GM23338 (cell line): ENCODE measurements around the gene NDUFS4.

Experiments used
- CTCF ChIP-seq, 2 experiments: fragments of 200-600 bp in 1 of 2; sonication (generic) in 1 of 2; conservative IDR thresholded peaks; 2 replicates each; pipeline versions ENCODE4 v1.5.1 to v1.6.1; 2016 to 2017; ENCODE audit warnings: antibody characterized with exemption in 2 of 2, low read depth in 2 of 2, mild to moderate bottlenecking in 2 of 2, moderate library complexity in 1 of 2
- EZH2phosphoT487 ChIP-seq: fragments of 200-600 bp; sonication (generic); IDR thresholded peaks from one replicate; pipeline ENCODE4 v1.8.1; 2018; ENCODE audit warnings: antibody characterized with exemption; ENCODE audit not compliant: unreplicated experiment
- JUNB ChIP-seq: IDR thresholded peaks from one replicate; pipeline ENCODE4 v1.6.1; 2016; ENCODE audit warnings: antibody characterized with exemption; ENCODE audit not compliant: unreplicated experiment
- POLR2AphosphoS5 ChIP-seq: IDR thresholded peaks from 2 replicates; pipeline ENCODE4 v1.6.1; 2016; ENCODE audit warnings: antibody characterized with exemption, low read depth

- no peak for TF ChIP-seq CTCF (conservative IDR thresholded peaks at IDR 0.05; ENCODE audit: low read depth in 2 of 2)
- TF ChIP-seq POLR2AphosphoS5 = no peak
- no peak for TF ChIP-seq JUNB
- no peak for TF ChIP-seq EZH2phosphoT487
Measured at GRCh38 chr5:53541859-53542258, 18.6 kb upstream of the NDUFS4 start.
